SK-MEL-5 (cell line): ENCODE results near the gene CACNA1C. TPM values are rescaled to one million over a fixed set of nuclear protein-coding genes. Genes with fewer than 3 reads are reported as not detected.

Experiments
- DNase-seq: peaks from one replicate; pipeline ENCODE4 v3.0.0-alpha.2; 2016; ENCODE audit warnings: low read depth, low spot score
- in situ Hi-C: cut with HindIII; loops from 2 replicates; pipeline ENCODE4 v1.10.0; 2016; ENCODE audit warnings: low sequenced_read_pairs, high pct_unique_total_duplicates, low pct_unique_long_range_greater_than_20kb
- total RNA-seq: library from RNA; depleted of rRNA; stranded (reverse); fragments of >200 nt; shearing (Covaris generic); gene quantifications from 2 replicates; pipeline ENCODE4 v1.2.3, GENCODE V29; 2014

The CACNA1C gene
- total RNA-seq, 1 experiment from 2014 or later, result 0.05 TPM

DNA sequence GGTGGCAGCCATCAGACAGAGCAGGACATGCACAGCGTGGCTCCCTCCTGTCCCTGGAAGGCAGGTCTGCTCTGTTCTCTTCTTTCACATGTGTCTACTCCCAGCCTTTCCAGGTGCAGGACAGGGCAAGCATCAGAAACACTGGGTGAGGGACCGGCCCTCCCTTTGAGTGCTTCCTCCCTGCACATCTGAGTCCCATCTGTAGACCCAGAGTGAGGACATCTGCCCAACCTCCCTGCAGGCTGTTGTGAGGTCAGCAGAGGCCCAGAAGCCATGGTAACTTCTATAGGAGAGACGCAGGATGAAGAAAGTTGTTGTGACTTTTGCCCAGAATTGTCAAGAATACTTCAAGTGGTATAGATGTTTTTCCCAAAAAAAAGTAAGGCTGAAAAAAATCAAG, 282.7 kb downstream of the CACNA1C start:
- in situ Hi-C loops, result no loop called here
- no peak for DNase-seq

GRCh38 chr12:2335916-2336315, 283.1 kb downstream of the CACNA1C start:
- in situ Hi-C loops, result no loop called here
- no peak for DNase-seq

GRCh38 chr12:2336409-2336829, 283.6 kb downstream of the CACNA1C start:
- in situ Hi-C loops, result no loop called here

GRCh38 chr12:2337031-2338010, 284.5 kb downstream of the CACNA1C start:
- in situ Hi-C loops, result no loop called here
- no peak for DNase-seq

More at GRCh38 chr12:2336409-2336829, 283.6 kb downstream of the CACNA1C start:
- peak; percentile 49 for DNase-seq

DNA sequence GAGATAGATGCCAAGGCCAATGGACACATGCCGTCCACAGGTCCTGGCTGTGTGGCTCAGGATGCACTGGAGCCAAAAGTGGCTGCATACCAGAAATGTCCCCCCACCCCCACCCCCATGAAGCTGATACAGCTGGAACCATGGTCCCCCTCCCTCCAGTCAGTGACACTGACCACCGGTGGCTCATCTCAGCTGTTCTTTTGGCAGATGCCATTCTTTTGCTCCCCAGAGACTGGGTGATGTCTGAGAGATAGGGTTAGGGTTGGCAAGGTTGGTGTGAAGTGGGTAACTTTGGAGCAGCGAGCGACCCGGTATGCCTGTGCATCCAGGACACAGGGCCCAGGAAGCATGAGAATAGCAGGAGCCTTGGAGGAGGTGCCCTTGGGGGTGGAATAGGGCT, 285.6 kb downstream of the CACNA1C start:
- DNase-seq, result no peak
- in situ Hi-C loops, result no loop called here

DNA sequence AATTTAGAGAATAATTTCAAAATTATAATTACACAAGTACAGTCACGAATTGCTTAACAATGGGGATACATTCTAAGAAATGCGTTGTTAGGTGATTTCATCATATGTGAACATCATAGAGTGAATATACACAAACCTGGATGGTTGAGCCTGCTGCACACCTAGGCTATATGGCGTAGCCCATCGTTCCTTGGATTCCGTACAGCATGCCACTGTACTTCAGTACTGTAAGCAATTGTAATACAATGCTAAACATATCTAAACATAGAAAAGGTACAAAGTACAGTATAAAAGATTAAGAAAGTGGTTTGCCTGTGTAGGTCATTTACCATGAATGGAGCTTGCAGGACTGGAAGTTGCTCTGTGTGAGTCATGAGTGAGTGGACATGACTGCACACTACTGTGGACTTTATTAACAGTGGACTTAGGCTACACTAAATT, 286.2 kb downstream of the CACNA1C start:
- DNase-seq, result no peak
- in situ Hi-C loops, result no loop called here

DNA sequence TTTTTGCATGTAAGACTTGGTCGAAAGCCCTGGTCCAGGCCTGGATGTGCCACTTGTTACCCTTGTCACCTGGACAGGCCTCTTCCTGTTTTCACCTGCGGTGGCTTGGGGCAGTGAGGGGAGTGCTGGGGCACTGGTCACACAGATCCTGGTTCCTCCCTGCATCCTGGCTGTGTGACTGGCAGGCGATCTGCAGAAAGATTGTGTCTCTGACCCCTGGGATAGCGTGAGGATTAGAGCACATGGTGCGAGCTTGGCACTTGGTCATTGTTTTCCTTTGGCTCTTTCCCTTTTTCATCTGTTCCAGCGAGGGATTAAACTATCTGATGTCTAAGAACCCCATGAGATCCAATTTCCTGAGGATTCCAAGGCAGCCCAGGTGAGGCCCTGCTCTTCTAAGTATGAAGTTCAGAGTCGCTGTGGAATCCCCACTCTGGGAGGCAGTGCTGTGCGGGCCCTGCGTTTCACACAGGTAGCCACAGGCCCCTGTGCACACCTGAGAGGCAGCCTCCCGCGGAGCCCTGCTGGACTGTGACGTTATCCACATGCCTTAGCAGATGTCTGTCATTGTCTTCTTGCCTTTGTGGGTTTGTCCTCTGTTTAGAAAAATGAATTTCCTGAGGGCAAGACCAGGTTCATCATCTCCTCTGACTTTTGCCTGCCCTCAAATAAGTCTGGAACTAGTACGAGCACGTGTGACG, 288.4 kb downstream of the CACNA1C start:
- DNase-seq, result no peak

GRCh38 chr12:2341871-2342270, 289.1 kb downstream of the CACNA1C start:
- in situ Hi-C loops, result no loop called here
- no peak for DNase-seq

More for the DNA sequence above, 288.4 kb downstream of the CACNA1C start:
- in situ Hi-C loops, result no loop called here

DNA sequence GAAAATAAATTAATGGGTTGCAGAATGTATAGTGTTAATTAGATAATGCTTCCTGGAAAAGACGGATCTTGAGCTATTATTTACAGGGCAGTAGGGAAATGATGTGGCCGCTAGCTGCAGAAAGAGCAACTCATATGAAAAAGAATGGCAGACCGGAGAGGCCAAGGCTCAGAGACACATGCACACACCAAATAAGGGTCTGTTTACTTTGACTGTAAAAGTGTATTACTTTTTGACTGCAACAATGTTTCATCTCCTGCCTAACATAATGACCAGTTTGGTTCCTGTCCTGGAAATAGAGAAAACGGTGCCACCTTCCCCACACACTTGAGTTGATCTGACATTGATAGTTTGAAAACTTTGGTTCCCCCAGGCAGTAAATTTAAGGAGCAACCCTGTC, 290.9 kb downstream of the CACNA1C start:
- in situ Hi-C loops, result no loop called here
- no peak for DNase-seq

GRCh38 chr12:2344476-2344875, 291.7 kb downstream of the CACNA1C start:
- in situ Hi-C loops, result no loop called here
- DNase-seq, result no peak

DNA sequence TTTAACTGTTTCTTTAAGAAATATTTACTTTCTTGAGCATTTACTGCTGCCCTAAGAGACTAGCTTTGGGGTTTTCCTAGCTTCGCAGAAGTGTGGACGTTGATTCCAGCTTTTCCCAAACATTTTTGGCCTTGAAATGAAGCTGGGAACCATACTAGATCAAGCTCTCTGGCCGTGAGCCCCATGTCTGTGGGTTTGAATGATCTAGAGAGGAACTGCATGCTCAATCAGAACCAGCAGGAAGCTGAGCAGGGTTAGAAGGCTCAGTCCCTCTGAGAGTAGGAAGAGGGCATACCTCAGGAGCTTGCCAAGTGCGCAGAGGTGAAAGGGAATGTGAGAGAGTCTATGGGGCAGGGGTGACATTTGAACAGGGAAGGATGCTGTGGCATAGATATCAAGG, 292.1 kb downstream of the CACNA1C start:
- in situ Hi-C loops, result no loop called here

GRCh38 chr12:2345902-2346301, 293.1 kb downstream of the CACNA1C start:
- no peak for DNase-seq
- in situ Hi-C loops, result no loop called here

More for the DNA sequence above, 292.1 kb downstream of the CACNA1C start:
- no peak for DNase-seq

- in situ Hi-C loops, result no loop called here
- no peak for DNase-seq
Measured at GRCh38 chr12:2346416-2346815, 293.6 kb downstream of the CACNA1C start.

GRCh38 chr12:2347137-2347843, 294.5 kb downstream of the CACNA1C start:
- in situ Hi-C loops, result no loop called here
- DNase-seq, result no peak

DNA sequence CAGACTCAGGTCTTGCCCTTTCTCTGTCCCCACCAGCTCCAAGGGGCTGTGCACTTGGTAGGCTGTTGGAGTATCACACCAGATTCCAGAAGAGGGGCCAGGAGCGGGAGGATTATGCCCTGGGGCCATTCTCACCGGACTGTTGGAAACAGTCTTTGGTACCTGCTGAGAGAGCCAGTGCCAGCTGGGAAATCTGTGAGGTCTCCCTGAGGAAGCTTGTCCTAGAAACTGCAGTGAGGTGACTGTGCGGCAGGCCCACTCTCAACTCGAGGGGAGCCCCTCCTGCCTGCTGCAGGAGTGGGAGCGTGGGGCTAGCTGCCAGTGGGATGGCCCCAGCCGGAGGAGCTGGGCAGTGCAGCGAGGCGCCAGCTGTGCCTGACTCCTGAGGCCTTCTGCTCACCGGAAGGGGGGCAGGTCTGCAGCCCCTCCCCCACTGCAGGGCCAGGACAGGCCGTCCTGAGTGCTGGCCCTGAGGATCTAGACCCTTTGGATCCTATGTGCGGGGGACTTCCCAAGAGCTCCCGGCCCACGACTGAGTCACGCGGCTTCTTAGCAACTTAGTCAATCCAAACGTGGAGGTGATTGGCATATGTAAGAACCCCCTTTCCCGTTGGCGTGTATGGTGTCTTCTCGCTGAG, 295.2 kb downstream of the CACNA1C start:
- DNase-seq, result no peak
- in situ Hi-C loops, result no loop called here

- no peak for DNase-seq
- in situ Hi-C loops, result no loop called here
Measured at GRCh38 chr12:2348482-2348852, 295.7 kb downstream of the CACNA1C start.

DNA sequence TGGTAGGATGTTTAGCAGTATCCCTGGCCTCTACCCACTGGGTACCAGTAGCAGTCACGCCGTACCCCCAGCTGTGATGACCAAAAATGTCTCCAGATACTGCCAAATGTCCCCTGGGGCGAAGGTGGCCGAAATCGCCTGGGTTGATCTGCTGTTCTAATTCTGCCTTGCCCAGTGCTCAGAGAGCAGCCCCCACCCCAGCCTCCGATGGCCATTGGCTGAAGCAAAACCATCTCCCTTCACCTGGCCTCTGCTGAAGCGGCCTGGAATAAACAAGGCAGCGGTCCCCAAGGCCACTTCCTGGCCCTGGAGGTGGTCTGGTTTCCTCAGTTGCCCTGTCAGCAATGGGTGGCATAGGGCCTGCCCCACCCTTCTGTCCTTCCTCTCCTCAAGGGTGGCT, 298.4 kb downstream of the CACNA1C start:
- no peak for DNase-seq
- in situ Hi-C loops, result no loop called here

GRCh38 chr12:2352203-2352602, 299.4 kb downstream of the CACNA1C start:
- in situ Hi-C loops, result no loop called here
- DNase-seq, result no peak
